ENCODE data around the gene HECTD3.

HECTD3 gene

GRCh38 chr1:45010855-45011811 lies at the start of gene HECTD3:
TSS of gene HECTD3 (minus strand) at chr1:45011324. CDS start at chr1:45011257, 67 bp downstream.
- peak; percentile 68 for DNase-seq

- no peak for DNase-seq
These were observed 48.7 kb upstream of the HECTD3 start for GRCh38 chr1:45059829-45060228.

DNA sequence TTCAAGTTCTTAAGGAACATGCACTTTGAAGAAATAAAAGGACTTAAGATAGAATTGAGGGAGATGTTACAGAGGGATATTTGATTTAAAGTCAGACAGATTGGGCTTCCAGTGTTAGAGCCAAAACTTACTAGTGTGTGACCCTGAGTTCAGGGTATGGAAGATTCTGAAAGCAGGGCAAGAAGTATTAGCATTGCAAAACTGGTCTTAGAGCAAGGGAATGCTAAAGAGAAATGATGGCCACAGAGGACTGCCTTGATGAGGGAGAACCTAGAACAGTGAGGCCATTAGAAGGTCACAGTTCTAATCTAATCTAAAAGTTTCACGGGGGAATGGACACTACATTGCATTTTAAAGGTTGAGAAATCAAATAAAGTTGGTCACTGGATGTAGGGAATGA lies 46.4 kb upstream of the HECTD3 start:
- no peak for DNase-seq

GRCh38 chr1:45051005-45051772 lies 40.1 kb upstream of the HECTD3 start:
- no peak for DNase-seq

DNA sequence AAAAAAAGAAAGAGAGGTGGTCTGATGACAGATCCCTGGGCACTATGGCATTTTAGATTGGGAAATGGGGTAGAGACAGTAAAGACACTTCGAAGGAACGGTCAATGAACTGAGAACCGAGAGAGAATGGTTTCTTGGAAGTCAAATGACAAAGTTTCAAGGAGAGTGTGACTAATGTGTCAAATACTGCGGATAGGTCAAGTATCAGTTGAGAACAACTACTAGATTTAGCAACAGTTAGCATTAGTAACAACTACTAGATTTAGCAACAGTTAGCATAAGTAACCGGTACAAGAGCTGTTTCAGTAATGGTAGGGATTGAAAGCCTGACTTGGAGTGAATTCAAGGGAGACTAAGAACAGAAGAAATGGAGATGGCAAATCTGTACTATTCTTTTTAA lies 35.9 kb upstream of the HECTD3 start:
- DNase-seq = no peak

DNA sequence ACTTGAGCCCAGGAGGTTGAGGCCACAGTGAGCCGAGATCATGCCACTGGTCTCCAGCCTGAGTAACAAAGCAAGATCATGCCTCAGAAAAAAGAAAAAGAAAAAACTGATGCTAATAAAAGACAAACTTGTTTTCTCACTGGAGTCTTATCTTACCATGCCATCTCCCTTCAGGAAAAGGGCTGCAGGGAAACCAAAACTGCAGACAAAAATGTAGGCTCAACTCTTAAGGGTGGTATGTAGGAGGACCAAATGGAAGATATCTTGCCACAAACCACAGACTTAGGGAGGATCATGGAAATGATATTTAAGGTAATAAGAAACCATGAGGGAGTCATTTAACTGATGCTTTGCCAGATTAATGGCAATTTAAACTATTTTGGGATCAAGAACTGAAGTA lies 33.8 kb upstream of the HECTD3 start:
- no peak for DNase-seq

DNA sequence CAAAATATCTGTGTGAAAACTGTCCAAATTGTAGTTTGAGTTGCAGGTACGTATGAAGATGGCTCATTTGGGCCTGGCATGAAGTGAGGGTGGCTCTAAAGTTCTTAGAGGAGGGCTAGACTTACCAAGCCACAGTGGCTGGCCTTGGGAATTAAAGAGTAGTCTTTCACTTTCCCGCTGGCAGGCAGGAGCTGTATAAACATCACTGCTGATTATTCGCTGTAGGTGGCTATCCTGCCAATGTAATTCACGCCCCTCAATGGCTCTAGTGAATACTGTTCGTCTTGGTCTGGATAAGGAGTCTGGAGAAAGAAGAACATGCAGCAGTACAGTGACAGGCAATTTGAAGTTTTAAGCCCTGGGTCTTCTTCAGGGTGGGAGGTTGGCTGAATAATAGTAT lies 32.0 kb upstream of the HECTD3 start:
- DNase-seq = no peak

GRCh38 chr1:45040297-45040696 lies 29.2 kb upstream of the HECTD3 start:
- no peak for DNase-seq

DNA sequence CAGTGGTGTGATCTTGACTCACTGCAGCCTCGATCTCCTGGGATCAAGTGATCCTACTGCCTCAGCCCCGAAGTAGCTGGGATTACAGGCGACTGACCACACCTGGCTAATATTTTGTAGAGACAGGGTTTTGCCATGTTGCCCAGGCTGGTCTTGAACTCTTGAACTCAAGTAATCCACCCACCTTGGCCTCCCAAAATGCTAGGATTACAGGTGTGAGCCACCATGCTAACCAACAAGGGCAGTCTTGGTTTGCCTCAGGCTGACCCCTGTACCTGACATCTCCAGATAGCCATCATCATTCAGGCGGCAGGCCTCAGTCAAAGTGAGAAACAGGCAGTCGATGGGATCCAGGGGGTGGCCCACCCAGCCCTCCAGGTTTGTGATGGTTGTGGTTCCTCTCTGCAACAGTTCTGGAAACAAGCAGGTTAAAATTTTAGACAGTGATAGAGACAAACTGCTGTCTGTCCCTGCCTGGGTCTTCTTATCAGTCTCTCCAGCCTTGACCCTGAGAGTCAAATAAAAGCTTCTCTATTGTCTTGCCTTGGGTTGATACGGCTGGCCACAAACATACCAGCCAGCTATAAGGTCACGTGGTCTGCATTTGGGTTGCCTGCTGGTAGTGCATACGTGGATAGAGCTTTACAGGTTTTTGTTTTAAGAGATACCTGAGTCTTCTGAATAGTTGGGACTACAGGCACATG lies 27.7 kb upstream of the HECTD3 start:
- no peak for DNase-seq

GRCh38 chr1:45038240-45038639 lies 27.1 kb upstream of the HECTD3 start:
- no peak for DNase-seq

GRCh38 chr1:45037456-45037855 lies 26.3 kb upstream of the HECTD3 start:
- DNase-seq = no peak

DNA sequence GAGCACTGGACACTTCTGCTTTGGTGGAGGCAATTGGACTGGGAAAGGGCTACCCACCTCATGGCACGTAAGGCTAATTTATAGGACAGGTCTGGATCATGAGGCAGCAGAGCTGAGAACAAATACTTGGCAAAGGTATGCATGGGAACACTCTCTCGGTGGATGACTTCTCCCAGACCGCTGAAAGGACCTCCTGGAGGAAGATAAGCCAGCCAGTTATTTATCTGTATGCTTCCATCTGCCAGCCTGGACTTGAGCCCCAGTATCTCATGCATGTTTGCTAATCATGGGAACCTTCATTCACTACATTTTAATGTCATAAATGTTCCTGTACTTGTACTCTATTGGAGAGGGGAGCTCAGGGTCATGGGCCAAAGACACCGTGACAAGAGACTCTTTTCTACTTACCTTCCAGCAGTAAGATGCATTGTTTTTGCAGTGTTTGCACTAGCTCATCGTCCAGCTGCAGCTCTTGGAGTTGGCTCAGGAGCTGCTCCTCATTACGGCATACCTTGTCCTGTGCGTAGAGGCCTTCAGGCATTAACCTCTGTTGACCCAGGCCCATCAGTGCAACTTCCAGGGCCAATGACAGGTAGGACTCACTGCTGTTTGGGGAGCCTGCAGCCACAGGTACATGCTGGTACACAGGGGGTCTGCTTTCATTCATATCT lies 24.6 kb upstream of the HECTD3 start:
- no peak for DNase-seq

- DNase-seq = no peak
These were observed 22.2 kb upstream of the HECTD3 start for GRCh38 chr1:45033356-45033755.

- no peak for DNase-seq
These were observed 21.7 kb upstream of the HECTD3 start for GRCh38 chr1:45032837-45033236.

- DNase-seq = no peak
These were observed 15.3 kb upstream of the HECTD3 start for GRCh38 chr1:45026446-45026845.

DNA sequence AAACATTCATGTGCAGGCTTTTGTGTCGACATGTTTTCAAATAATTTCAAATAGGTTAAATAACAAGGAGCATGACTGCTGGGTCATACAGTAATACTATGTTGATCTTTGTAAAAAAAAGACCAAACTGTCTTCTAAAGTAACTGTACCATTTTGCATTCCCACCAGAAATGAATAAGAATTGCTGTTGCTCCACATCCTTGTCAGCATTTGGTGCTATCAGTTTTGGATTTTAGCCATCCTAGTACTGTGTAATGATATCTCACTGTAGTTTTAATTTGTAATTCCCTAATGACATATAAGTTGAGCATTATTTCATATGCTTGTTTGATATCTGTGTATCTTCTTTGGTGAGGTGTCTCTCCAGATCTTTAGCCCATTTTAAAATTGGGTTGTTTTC lies 12.5 kb upstream of the HECTD3 start:
- DNase-seq = no peak

DNA sequence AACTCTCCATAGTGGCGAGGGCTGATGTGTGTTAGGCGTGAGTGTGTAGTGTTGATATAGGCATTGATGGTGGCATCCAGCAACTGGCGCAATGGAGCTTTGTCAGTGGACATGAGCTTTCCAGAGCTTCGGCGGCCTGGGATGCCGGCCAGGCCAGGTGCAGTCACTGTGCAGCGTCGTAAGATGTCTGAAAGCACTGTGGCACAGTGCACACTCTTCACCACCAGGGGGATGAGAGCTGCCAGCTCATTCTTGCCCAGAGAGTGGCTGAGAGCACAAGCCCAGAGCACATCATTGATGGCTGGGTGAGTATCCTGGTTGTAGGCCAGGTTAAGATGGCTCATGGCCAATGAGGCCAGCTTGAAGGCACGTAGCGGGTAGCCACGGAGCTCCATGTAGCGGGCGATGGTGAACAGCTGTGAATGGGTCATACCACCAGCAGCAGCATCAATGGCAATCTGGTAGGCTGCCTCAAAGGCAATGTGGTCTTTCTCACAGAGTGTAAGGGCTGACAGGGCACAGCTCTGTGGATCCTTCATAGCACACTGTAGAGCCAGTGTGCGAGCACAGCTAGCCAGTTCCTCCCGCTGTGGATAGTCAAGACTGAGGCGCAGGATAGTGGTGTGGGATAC lies 7.6 kb upstream of the HECTD3 start:
- DNase-seq = peak; percentile 71

GRCh38 chr1:45016767-45017166 lies 5.6 kb upstream of the HECTD3 start:
- no peak for DNase-seq

DNA sequence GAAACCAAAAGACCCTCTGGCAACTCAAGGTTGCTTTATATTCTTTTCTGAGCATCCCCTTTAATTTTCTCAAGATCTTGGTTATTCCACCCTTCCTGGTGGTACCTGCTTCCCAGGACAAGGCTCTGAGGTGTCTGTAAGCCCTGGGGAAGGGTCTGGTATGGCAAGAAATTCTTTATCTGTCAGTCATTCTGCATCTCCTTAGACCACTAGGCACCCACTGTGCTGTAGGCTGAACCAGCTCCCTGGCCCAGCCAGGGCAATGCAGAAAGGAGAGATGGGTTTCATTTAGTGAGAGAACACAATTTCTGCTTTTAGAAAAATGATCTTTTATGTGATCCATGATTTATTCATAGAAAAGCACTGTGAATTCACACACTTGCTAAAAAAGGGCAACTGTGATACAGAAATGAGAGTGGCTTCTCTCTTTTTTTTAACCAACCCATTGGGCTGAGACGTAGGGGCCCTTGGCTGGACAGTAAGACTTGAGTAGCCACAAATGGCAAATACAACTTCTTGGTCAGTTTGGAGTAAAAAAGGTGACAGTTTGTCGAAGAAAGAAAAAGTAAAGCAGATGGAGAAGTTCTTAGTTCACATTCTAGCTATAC lies 5.1 kb upstream of the HECTD3 start:
- DNase-seq = no peak

DNA sequence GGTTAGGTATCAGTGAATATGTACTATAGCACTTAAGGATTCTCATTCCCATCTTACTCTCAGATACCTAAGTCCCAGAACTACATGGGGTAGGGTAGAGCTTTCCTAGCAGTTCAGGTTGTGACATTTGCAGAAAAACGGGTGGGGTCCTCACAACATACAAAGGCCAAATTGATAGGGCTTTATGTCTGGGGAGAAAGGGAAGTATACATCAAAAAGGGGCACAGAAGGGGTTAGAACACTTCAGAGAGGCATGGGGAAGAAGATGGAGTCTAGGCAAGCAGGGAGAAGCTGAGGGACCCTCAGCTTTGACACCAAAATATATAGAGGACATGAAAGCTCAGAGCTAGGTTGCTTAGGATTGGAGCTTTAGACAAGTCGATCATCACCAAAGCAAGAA lies 4.6 kb upstream of the HECTD3 start:
- no peak for DNase-seq

DNA sequence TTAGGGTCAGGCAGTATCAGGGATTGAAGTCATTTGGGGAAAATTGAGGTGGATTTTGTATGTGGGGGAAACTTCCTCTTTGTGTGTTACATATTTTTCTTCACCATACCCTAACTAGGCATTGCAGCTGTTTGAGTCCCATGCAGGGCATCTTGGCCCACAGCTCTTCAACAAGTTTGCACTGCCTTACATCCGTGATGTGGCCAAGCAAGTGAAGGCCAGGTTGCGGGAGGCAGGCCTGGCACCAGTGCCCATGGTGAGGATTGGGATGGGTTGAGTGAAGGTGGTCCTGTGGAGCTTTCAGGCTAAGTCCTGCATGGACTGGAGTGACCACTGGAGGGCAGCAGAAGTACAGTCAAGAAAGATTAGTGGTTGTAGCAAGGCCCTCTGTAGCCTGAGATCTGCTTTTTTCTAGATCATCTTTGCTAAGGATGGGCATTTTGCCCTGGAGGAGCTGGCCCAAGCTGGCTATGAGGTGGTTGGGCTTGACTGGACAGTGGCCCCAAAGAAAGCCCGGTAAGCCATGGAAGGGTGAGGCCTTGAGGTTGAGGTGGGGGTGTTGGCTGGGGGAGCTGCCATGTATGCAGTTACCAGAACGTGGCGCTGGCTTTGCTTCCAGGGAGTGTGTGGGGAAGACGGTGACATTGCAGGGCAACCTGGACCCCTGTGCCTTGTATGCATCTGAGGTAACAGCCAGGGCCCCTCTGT lies 3.4 kb upstream of the HECTD3 start:
- DNase-seq = peak; percentile 75

All from stimulated activated CD4-positive, alpha-beta T cell treated with anti-CD3 and anti-CD28 coated beads, Interleukin-4, amount 100 ng/mL, for 1 hour (primary cell).